Measurements from ENCODE around the gene ARAP2.
"Not testable (repeated sequence)": the region's sequence is repeated elsewhere in the genome, so short reads cannot be mapped to it uniquely, and the experiment has no call there.

ARAP2 gene

GRCh38 chr4:36182315-36182714 lies 62.0 kb downstream of the ARAP2 start:
- not testable (repeated sequence) for DNase-seq (ENCODE audit: low read depth)

DNA sequence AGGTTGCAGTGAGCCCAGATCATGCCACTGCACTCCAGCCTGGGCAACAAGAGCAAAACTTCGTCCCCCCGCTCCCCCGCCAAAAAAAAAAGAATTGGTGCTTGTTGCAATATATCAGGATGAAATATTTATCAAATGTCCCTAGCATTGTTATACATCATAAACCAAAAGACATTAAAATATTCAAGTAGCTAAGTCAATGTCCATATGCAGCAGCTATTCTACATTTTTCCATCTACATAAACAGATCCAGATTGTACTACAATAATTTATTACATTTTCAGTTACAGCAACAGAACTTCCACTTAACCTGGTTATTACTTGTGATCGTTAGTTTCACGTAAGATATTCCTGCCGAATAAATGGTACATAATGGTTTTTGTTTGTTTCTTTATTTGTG lies 64.1 kb downstream of the ARAP2 start:
- DNase-seq (ENCODE audit: low read depth) = no peak

DNA sequence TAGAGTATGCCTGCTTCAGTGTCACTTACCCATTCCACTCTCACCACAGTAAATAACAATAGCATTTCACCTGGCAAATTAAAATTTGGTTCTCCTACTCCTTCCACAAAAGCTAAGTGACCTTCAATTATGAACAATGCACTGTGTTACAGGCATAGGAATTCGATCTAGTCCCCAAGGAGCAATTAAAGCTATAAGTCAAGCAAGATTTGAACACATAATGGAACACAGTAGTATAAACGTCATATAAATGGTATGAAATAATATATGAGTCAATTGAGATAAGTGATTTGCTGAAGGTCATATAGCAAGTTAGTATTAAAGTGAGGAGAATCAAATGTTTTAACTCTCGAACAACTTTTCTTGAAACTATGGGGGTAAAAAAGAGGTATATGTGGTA lies 65.8 kb downstream of the ARAP2 start:
- DNase-seq (ENCODE audit: low read depth) = no peak

DNA sequence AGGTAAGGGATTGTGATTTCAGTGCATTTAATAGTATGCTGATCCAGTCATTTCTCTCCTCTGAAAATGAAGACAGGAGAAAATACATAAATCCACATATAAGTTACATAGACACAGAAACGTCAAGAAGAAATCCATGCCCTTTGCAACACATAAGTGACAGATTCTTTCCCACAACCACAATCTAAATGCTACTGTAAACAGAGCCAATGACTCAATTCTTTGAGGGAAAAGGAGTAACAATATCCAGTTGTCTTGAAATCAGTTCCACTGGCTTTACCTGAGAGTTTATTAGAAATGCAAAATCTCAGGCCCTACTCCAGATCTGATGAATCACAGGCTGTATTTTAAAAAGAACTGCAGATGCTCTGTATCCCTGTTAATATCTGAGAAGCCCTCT lies 66.4 kb downstream of the ARAP2 start:
- DNase-seq (ENCODE audit: low read depth) = no peak

GRCh38 chr4:36174570-36174969 lies 69.7 kb downstream of the ARAP2 start:
- DNase-seq (ENCODE audit: low read depth) = no peak

DNA sequence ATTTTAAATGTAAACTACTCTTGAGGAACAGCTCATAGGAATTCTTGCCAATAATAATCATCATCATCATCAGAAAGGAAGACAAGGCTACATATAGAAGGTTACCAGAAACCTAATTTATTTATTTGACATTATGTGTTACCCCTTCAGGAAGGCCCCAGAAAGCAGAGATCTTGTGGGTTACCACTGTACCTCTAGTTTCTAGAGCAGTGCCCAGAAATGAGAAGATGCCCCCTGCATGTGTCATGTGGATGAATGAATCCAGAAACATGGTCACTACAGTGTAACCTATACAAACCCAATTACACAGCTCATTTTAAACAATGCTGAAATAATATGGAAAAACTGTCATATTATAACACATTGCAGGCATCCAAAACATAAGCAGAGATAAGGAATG lies 70.4 kb downstream of the ARAP2 start:
- no peak for DNase-seq (ENCODE audit: low read depth)

GRCh38 chr4:36172656-36173055 lies 71.7 kb downstream of the ARAP2 start:
- DNase-seq (ENCODE audit: low read depth) = no peak

DNA sequence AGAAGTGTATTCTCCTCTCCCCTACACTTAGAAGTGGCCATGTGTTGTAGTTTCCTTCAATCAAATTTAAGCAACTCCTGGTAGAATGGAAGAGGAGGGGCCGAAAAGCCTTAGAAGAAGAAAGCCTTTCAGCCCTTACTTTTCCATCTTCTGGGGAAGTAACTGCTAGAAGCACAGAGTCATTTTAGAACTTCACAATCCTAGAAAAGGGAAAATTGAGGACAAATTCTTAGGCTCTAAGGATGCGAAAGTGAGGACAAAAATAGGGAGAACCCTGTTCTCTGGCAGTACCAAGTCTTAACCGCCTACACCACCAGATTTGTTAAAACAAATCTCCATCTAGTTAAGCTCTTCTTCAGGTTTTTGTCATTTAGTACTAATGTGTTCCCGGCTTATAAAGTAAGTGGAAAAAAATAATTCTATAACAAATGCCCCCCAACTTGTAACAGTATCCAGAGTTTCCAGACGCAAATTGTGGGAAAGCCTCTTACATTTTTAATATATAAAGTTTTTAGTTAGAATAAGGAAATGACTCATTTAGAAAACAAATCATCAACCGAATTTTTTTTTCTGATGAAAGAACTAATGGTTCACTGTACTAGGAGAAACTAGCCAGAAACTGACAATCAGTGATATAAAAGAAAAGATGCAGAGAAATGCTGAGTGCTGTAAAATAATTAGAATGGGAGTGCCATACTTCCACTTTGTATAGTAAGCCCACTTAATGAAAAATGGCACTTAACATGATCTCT lies 76.0 kb downstream of the ARAP2 start:
- no peak for DNase-seq (ENCODE audit: low read depth)

DNA sequence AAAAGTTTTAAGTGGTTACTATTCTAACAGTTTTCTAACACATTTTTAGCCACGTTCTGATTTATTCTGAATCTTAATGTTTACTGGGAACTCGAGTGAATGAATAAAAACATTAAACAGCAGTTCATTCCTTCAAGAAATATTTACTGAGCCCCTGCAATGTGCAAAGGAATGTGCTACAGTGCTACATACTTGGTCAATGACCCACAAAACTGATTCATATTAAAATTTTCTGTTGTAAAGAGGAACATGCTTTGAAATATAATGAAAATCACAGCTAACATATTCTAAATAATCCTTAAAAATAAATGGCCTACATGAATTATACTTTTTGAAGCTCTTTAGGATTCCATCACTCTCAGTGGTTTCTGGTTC lies 78.7 kb downstream of the ARAP2 start:
- DNase-seq (ENCODE audit: low read depth) = no peak

DNA sequence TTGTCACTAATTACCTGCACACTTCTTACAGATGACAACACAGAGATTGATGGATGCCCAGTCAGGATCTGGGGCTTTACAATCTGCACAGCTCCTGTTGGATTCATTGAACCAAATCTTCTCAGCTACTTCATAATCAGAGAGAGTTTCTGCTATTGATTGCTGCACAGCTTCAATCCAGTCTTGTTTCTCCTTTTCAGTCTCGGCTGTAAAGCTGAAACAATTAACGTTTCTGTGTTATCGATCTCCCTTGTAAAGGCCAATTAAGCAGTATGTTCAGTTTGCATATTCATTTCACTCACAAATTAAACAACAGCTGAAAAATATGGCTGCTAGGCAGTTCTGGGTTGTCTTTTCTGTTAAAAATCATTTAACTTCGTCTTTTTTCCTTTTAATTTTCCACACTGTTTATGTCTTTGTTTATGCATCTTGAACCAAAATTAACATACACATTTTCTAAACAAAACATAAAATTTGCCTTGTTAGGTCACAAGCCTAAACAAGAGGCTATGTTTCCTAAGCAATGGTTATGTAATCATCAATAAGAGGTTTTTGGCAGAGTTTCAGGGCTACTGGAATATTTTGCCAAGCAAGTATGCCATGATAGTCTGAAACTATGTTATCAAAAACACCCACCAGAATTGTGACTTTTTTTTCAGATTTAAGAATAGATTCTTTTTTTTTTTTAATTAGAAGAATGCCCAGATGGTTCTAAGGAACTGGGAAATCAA lies 79.2 kb downstream of the ARAP2 start:
- DNase-seq (ENCODE audit: low read depth) = no peak

- DNase-seq (ENCODE audit: low read depth) = no peak
Observed at GRCh38 chr4:36163198-36163597, 81.1 kb downstream of the ARAP2 start.

DNA sequence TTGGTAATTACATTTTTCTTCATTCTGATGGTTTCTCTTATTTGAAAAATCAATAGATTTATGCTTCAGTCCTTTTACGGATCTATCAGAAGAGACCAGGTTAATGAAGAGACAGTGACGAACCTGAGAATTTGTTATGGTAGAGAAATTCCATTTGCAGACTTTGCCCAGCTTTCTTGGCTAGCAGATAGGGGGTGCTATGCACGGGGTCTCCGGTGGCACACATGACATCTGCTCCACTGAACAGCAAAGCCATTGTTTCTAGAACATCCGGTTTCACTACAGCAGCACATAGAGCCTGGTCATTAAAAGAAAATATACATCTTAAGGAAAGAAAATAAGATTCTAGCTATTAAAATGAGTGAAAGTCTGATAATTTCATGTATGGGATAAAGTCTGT lies 85.1 kb downstream of the ARAP2 start:
- no peak for DNase-seq (ENCODE audit: low read depth)

DNA sequence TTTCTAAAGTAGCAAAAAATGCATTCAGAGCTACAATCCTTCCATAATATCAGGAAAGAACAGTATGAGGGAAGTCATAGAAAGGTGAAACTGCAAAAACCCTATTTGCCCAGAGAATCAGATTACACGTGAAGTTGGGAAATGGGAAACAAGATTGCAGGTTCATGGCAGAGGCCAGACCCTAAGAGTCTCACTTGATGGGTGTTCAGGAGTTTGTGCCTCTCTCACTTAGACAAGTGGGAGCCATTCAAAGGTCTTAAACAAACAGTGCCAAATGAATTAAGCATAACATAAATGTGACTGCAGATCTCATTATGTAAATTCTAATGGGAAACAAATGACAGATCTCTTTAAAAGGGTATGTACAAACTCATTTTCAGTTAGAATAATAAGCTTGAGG lies 91.6 kb downstream of the ARAP2 start:
- no peak for DNase-seq (ENCODE audit: low read depth)

- no peak for DNase-seq (ENCODE audit: low read depth)
Observed at GRCh38 chr4:36142504-36142903, 101.8 kb downstream of the ARAP2 start.

GRCh38 chr4:36141186-36141585 lies 103.1 kb downstream of the ARAP2 start:
- DNase-seq (ENCODE audit: low read depth) = no peak

DNA sequence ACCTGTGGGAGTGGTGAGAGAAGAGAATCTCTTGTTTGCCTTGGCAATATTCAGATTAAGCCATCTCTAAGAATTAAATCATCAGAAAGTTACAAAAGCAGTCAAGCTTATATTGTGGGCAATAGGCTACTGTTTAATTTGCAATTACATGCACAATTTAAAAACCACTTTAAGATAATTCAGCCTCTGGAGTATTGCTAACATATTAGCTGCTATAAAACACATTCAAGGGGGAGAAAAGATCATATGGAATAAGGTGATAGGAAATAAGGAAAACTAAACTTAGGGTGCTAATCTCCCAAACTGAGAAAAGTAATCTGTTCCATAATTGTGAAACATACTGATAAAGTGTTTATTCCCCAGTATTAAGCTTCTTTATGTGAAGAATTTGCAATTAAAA lies 103.9 kb downstream of the ARAP2 start:
- no peak for DNase-seq (ENCODE audit: low read depth)

- no peak for DNase-seq (ENCODE audit: low read depth)
Observed at GRCh38 chr4:36138220-36138619, 106.1 kb downstream of the ARAP2 start.

DNA sequence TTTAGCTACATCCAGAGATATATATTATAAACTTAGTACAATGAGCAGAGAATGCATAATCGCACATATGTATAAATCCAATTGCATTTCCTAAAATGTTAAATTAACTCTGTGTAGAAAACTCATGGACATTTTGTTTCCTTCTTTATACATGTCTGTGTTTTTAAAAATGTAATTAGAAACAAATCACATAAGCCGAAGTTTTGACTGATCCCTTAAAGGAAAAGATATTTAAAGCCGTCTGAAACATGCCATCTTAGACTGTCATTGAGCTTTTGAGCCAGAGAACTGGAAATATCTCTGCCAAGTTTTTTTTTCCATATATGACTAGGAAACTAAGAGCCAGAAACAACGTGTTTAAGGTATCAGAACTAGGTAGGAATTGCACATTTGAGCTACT lies 107.0 kb downstream of the ARAP2 start:
- no peak for DNase-seq (ENCODE audit: low read depth)

- DNase-seq (ENCODE audit: low read depth) = no peak
Observed at GRCh38 chr4:36133658-36134057, 110.7 kb downstream of the ARAP2 start.

DNA sequence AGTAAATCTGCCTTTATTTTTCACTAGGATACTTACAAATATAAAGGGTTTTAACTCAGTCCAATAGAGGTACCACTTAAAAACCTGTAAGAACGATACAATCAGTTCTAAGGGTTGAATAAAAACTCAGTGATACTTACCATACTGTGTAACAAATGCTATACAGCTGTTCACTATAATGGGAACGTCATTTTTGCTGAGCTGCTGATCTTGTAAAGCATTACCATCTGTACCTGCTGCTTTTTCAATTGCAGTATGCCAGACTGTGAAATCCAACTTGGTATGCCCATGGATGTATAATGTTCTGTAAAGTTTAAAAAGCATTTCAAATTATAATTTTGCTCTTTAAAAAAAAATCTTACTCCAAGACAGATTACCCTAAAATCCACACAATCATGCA lies 111.2 kb downstream of the ARAP2 start:
- DNase-seq (ENCODE audit: low read depth) = no peak

- DNase-seq (ENCODE audit: low read depth) = no peak
Observed at GRCh38 chr4:36130641-36131040, 113.7 kb downstream of the ARAP2 start.

DNA sequence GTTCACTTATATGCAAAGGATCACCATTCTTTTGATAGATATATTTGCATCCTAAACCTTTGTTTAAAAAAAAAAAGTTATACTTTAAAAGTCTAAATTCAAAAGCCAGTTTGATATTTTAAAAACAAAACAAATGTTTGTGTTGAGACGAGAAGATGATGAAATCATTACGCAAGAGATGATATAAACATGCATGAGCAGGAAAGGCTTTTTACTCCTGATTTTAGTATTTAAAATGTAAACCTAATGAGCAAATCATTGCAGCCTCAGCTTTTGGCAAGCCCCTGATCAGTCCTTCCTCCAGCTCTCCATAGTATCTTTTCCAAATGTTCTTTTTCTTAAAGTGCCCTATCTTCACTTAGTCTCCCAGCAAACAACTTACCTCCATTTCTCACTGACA lies 115.6 kb downstream of the ARAP2 start:
- no peak for DNase-seq (ENCODE audit: low read depth)

DNA sequence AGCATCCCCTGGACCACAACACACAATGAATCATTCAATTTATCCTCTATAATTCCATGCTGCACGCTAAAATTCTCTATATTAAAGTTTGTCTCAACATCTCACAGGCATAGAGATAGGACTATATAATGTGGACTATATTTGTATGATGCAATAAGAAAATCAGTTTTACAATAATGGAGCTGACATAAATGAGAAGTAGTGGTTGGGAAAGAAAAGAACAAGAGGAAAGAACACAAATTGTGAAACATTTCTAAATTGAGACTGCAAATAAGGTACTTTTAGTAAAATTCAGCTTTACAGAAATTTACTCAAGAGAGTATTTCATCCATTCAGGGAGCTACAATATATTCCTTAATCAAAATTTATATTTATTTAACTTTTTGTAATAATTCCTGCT lies 120.4 kb downstream of the ARAP2 start:
- no peak for DNase-seq (ENCODE audit: low read depth)

DNA sequence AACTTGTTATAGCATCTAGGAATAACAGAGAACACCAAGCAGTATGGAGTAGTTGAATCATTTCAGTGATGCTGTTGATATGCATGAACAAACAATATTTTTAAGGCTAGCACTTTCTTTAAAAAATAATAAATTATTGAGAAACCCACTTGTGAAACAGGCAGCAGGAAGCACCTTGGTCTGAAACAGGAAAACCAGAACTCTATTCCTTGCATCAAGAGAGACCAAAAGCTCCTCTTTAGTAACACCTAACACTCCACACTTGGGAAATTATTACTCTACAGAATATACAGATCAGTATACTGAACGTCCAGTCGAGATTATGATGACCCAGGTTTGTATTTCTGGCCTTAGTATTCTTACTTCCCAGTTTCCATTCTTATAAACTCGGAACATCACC lies 129.0 kb downstream of the ARAP2 start:
- DNase-seq (ENCODE audit: low read depth) = no peak

All from stimulated activated CD8-positive, alpha-beta memory T cell treated with anti-CD3 and anti-CD28 coated beads, Interleukin-4, amount 100 ng/mL, for 24 hours (primary cell).